H9 (cell line): ENCODE results near the gene FGF12. TPM values are rescaled to one million over a fixed set of nuclear protein-coding genes. Genes with fewer than 3 reads are reported as not detected.

Source experiments
- DNase-seq: peaks from one replicate; pipeline ENCODE4 v3.0.0-alpha.2; 2017
- H2AFZ ChIP-seq: one replicate; pipeline ENCODE4 v1.6.1; 2013; ENCODE audit warnings: mild to moderate bottlenecking, low read length, control low read depth, moderate library complexity
- H2AK5ac ChIP-seq: 2 replicates; pipeline ENCODE4 v1.6.1; 2013; ENCODE audit warnings: low read length, control low read depth, mixed read lengths; ENCODE audit not compliant: insufficient read length
- H2BK120ac ChIP-seq: one replicate; pipeline ENCODE4 v1.6.1; 2013; ENCODE audit warnings: low read depth, mild to moderate bottlenecking, low read length, control low read depth, inconsistent platforms; ENCODE audit not compliant: poor library complexity, severe bottlenecking
- H2BK12ac ChIP-seq: 2 replicates; pipeline ENCODE4 v1.6.1; 2013; ENCODE audit warnings: low read length, control low read depth, mixed read lengths, low read depth; ENCODE audit not compliant: insufficient read length
- H2BK15ac ChIP-seq: 2 replicates; pipeline ENCODE4 v1.6.1; 2013; ENCODE audit warnings: low read depth, low read length, control low read depth
- H2BK20ac ChIP-seq: one replicate; pipeline ENCODE4 v1.6.1; 2013; ENCODE audit warnings: low read depth, mild to moderate bottlenecking, low read length, control low read depth, inconsistent platforms; ENCODE audit not compliant: poor library complexity, severe bottlenecking
- H2BK5ac ChIP-seq: 2 replicates; pipeline ENCODE4 v1.6.1; 2013; ENCODE audit warnings: low read length, control low read depth, mixed read lengths; ENCODE audit not compliant: insufficient read length
- H3K14ac ChIP-seq: 2 replicates; pipeline ENCODE4 v1.6.1; 2013; ENCODE audit warnings: low read length, control low read depth; ENCODE audit not compliant: insufficient read depth
- H3K18ac ChIP-seq: 2 replicates; pipeline ENCODE4 v1.6.1; 2013; ENCODE audit warnings: low read depth, mild to moderate bottlenecking, mixed read lengths, low read length, control low read depth; ENCODE audit not compliant: insufficient read length
- H3K23ac ChIP-seq: 2 replicates; pipeline ENCODE4 v1.6.1; 2013; ENCODE audit warnings: low read length, control low read depth, mixed read lengths, low read depth; ENCODE audit not compliant: insufficient read length
- H3K23me2 ChIP-seq: 2 replicates; pipeline ENCODE4 v1.6.1; 2013; ENCODE audit warnings: low read depth, mild to moderate bottlenecking, mixed read lengths, low read length, control low read depth; ENCODE audit not compliant: insufficient read length, poor library complexity, severe bottlenecking
- H3K27ac ChIP-seq: 2 replicates; pipeline ENCODE4 v1.5.1; 2013; ENCODE audit warnings: low read length, control low read depth, mixed read lengths, low read depth; ENCODE audit not compliant: insufficient read length
- H3K27me3 ChIP-seq: 2 replicates; pipeline ENCODE4 v1.6.1; 2013; ENCODE audit warnings: low read length, control low read depth, inconsistent platforms; ENCODE audit not compliant: insufficient read depth
- H3K4ac ChIP-seq: 2 replicates; pipeline ENCODE4 v1.6.1; 2013; ENCODE audit warnings: low read depth, mild to moderate bottlenecking, control low read depth, inconsistent platforms, low read length, moderate library complexity
- H3K4me1 ChIP-seq: 2 replicates; pipeline ENCODE4 v1.6.1; 2013; ENCODE audit warnings: low read length, control low read depth, inconsistent platforms; ENCODE audit not compliant: insufficient read depth
- H3K4me2 ChIP-seq: 2 replicates; pipeline ENCODE4 v1.6.1; 2013; ENCODE audit warnings: low read length, control low read depth, mixed read lengths; ENCODE audit not compliant: insufficient read length, insufficient read depth
- H3K56ac ChIP-seq: 2 replicates; pipeline ENCODE4 v1.6.1; 2013; ENCODE audit warnings: low read depth, mild to moderate bottlenecking, mixed read lengths, low read length, control low read depth; ENCODE audit not compliant: insufficient read length
- H3K79me1 ChIP-seq: 2 replicates; pipeline ENCODE4 v1.6.1; 2013; ENCODE audit warnings: low read depth, mild to moderate bottlenecking, moderate library complexity, low read length, control low read depth, inconsistent platforms; ENCODE audit not compliant: insufficient read depth, poor library complexity, severe bottlenecking
- H3K79me2 ChIP-seq: 2 replicates; pipeline ENCODE4 v1.6.1; 2013; ENCODE audit warnings: low read length, control low read depth, inconsistent platforms; ENCODE audit not compliant: insufficient read depth
- H3K9ac ChIP-seq: 2 replicates; pipeline ENCODE4 v1.6.1; 2013; ENCODE audit warnings: low read length, control low read depth, mixed read lengths; ENCODE audit not compliant: insufficient read length; ENCODE audit errors: extremely low read depth
- H3K9me3 ChIP-seq: one replicate; pipeline ENCODE4 v1.6.1; 2013; ENCODE audit warnings: low read depth, low read length, inconsistent platforms; ENCODE audit not compliant: control insufficient read depth
- H3T11ph ChIP-seq: one replicate; pipeline ENCODE4 v1.6.1; 2013; ENCODE audit warnings: mild to moderate bottlenecking, low read length, control low read depth, inconsistent platforms
- H4K20me1 ChIP-seq: one replicate; pipeline ENCODE4 v1.6.1; 2013; ENCODE audit not compliant: control insufficient read depth, insufficient read length, insufficient read depth
- H4K5ac ChIP-seq: 2 replicates; pipeline ENCODE4 v1.6.1; 2013; ENCODE audit warnings: low read depth, mild to moderate bottlenecking, mixed read lengths, low read length, control low read depth; ENCODE audit not compliant: insufficient read length
- H4K8ac ChIP-seq: replicated peaks from 2 replicates; pipeline ENCODE4 v1.6.1; 2013; ENCODE audit warnings: low read length, control low read depth, mixed read lengths, low read depth; ENCODE audit not compliant: insufficient read length
- H4K91ac ChIP-seq: 2 replicates; pipeline ENCODE4 v1.6.1; 2013; ENCODE audit warnings: low read depth, mild to moderate bottlenecking, moderate library complexity, mixed read lengths, low read length, control low read depth; ENCODE audit not compliant: insufficient read length
- H3K27ac Mint-ChIP-seq, 3 experiments: 2 replicates in 2 of 3; 3 replicates in 1 of 3; pipeline ENCODE4 v1.8.0; 2020 to 2021; ENCODE audit warnings: mixed read lengths in 3 of 3, mild to moderate bottlenecking in 1 of 3, moderate library complexity in 1 of 3
- H3K27me3 Mint-ChIP-seq: 2 replicates; pipeline ENCODE4 v1.8.0; 2021; ENCODE audit warnings: low read depth, mild to moderate bottlenecking, moderate library complexity, mixed read lengths
- H3K36me3 Mint-ChIP-seq, 3 experiments: 2 replicates in 2 of 3; 3 replicates in 1 of 3; pipeline ENCODE4 v1.8.0; 2020 to 2021; ENCODE audit warnings: low read depth in 3 of 3, mixed read lengths in 3 of 3; ENCODE audit not compliant: insufficient read depth in 1 of 3
- H3K4me1 Mint-ChIP-seq, 2 experiments: 2 replicates each; pipeline ENCODE4 v1.8.0; 2020; ENCODE audit warnings: mixed read lengths in 2 of 2
- H3K4me3 Mint-ChIP-seq, 2 experiments: 2 replicates in 1 of 2; 3 replicates in 1 of 2; pipeline ENCODE4 v1.8.0; 2020 to 2021; ENCODE audit warnings: mild to moderate bottlenecking in 2 of 2, mixed read lengths in 2 of 2, moderate library complexity in 1 of 2
- H3K9me3 Mint-ChIP-seq, 2 experiments: 2 replicates in 1 of 2; 3 replicates in 1 of 2; pipeline ENCODE4 v1.8.0; 2020; ENCODE audit warnings: mild to moderate bottlenecking in 2 of 2, mixed read lengths in 2 of 2, moderate library complexity in 1 of 2
- CTCF ChIP-seq: fragments of 200-600 bp; sonication (generic); conservative IDR thresholded peaks from 3 replicates; pipeline ENCODE4 v1.8.0; 2021; ENCODE audit warnings: antibody characterized with exemption, mild to moderate bottlenecking
- WGBS: extraction: QIAGEN DNeasy Blood & Tissue Kit; methylation state at CpG from one replicate; pipeline ENCODE4 v1.1.7; 2013; ENCODE audit warnings: missing lambda C conversion rate, low lambda C conversion rate, mixed read lengths; ENCODE audit not compliant: insufficient read length; ENCODE audit errors: extremely low coverage; 5-methylcytosine and 5-hydroxymethylcytosine counted together
- total RNA-seq: library from RNA; stranded (reverse); gene quantifications from 2 replicates; pipeline ENCODE4 v1.2.1, GENCODE V29; 2021

FGF12 gene
- total RNA-seq, 1 experiment from 2014 or later: 5.6 TPM

DNA sequence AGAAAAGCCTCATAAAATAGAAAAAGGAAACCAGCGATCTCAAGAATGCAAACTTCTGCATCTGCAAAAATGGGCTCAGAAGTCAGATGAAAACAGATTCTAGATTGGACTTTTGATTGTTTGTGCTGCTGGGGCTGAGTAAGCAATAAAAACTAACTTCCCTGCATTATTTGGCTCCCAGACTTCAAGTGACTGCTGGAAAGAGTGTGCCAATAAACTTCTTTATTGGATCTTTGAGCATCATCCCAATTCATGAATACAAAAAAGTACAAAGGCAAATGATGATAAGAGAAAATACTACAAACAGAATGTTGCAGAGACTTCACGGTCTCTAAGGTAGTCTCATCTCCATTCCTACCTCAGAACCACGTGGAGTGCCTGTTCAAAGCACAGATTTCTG lies 97.9 kb downstream of the FGF12 start:
- Histone ChIP-seq H2BK5ac (no peak overlapping the region), H3K79me1 (no peaks in the 10 kb centered on the region), H2AFZ (no peak overlapping the region), H4K8ac (no peak overlapping the region), H3K27ac (no peak overlapping the region), H3K56ac (no peak overlapping the region), H3T11ph (no peak overlapping the region), H3K4ac (no peak overlapping the region), H2BK20ac (no peak overlapping the region), H3K9ac (no peak overlapping the region), H3K4me2 (no peak overlapping the region), H3K14ac (no peak overlapping the region), H3K27me3 (no peaks in the 10 kb centered on the region), H3K79me2 (no peaks in the 10 kb centered on the region), H3K18ac (no peak overlapping the region), H3K23ac (no peak overlapping the region), H2AK5ac (no peak overlapping the region), H4K5ac (no peak overlapping the region), H2BK15ac (no peak overlapping the region), H3K9me3 (no peaks in the 10 kb centered on the region), H4K91ac (no peak overlapping the region), H3K4me1 (no peaks in the 10 kb centered on the region), H4K20me1 (no peaks in the 10 kb centered on the region), H2BK12ac (no peak overlapping the region), H3K23me2 (no peaks in the 10 kb centered on the region), H2BK120ac (no peak overlapping the region)
- Mint-ChIP-seq H3K27ac (no peak overlapping the region), H3K9me3 (peaks cover 0 to 3% of the 10 kb centered on the region in 2 experiments; a peak in 1 of 5 replicates), H3K4me3 (no peak overlapping the region), H3K27me3 (no peaks in the 10 kb centered on the region), H3K36me3 (no peaks in the 10 kb centered on the region), H3K4me1 (no peaks in the 10 kb centered on the region)
- no CpG with 5 or more reads among the region's 3 CpGs for WGBS
- TF ChIP-seq CTCF: no peak
- DNase-seq: no peak
